Measurements from ENCODE around the gene MMEL1. TPM values are rescaled to one million over a fixed set of nuclear protein-coding genes. Genes with fewer than 3 reads are reported as not detected.

The MMEL1 gene
- total RNA-seq, 1 donor from 2014 or later, result 4.0 TPM

DNA sequence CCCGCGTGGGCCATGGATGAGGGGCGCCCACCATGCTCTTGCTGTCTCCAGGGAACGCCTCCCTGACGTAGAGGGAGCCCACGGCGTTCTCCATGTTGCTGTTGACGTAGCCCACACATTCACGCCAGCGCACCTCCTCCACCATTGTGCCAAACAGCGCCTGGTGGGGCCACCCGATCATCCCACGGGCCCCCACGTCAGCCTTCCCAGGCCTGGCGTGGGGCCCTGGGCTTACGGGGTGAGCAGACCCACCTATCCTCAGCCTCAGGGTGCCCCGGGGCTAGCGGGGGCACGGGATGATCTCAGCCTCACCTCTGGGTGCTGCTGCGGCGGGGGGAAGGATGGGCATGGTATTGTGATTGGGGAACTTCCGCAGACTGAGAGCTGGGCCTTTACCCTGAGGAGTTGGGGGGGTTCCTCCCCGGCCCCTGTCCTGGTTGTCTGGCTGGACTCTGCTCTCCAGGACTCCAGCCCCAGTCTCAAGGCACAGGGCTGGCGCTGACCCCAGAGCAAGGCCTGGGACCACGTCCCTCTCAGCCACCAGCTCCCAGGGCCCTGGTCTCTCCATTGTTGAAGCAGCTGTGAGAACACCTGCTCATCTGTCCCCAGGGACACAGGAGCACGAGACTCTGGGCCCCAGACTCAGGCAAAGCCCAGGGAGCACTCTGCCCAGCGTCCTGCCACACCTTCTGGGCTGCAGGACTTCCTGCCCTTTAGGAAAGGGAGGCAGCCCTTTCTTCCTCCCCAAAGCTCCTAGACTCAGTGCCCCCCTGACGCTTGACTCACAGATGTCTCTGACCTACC is 36.1 kb downstream of the MMEL1 start:
- TF ChIP-seq, protein P1, sequence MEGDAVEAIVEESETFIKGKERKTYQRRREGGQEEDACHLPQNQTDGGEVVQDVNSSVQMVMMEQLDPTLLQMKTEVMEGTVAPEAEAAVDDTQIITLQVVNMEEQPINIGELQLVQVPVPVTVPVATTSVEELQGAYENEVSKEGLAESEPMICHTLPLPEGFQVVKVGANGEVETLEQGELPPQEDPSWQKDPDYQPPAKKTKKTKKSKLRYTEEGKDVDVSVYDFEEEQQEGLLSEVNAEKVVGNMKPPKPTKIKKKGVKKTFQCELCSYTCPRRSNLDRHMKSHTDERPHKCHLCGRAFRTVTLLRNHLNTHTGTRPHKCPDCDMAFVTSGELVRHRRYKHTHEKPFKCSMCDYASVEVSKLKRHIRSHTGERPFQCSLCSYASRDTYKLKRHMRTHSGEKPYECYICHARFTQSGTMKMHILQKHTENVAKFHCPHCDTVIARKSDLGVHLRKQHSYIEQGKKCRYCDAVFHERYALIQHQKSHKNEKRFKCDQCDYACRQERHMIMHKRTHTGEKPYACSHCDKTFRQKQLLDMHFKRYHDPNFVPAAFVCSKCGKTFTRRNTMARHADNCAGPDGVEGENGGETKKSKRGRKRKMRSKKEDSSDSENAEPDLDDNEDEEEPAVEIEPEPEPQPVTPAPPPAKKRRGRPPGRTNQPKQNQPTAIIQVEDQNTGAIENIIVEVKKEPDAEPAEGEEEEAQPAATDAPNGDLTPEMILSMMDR (IDR thresholded peaks at IDR 0.05; ENCODE audit: partially characterized antibody, unreplicated experiment), result no peak
- no peak for DNase-seq
- Mint-ChIP-seq H3K4me3 (ENCODE audit: unreplicated experiment) (no peak overlapping the region), H3K27me3 (ENCODE audit: unreplicated experiment) (no peaks in the 10 kb centered on the region), H3K9me3 (ENCODE audit: unreplicated experiment) (peaks cover 2% of the 10 kb centered on the region), H3K4me1 (ENCODE audit: low read depth, unreplicated experiment) (no peaks in the 10 kb centered on the region), H3K27ac (ENCODE audit: unreplicated experiment) (no peak overlapping the region), H3K36me3 (ENCODE audit: unreplicated experiment) (no peaks in the 10 kb centered on the region)

DNA sequence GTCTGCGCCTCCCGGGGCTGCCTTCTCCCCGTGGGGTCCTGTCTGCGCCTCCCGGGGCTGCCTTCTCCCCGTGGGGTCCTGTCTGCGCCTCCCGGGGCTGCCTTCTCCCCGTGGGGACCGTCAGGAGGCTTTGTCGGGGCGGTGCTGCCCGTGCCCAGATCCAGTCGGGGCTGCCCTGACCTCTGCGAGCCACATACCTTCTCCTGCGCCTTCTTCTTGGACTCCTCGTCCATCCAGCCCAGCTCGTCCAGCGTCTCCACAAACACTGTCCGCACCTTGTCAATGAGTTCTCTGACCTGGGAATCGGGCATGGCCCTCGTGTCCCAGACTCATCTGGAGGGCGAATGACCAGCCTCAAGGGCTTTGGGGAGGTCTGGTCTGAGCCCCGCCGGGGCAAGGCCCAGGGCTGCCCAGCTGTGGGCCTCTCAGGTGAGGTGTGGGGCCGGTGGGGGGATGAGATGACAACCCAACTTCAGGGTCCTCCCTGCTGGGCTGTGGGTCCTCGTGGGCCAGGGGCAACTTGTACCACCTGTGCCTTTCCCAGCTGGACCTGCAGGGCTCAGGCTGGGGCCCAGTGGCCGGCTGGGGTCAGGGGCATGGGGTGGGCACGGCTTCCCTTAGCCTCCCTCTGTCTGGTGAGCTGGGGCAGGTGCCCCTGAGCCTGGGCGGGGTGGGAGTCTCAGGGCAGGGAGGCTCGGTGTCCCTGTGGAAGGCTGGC is 36.8 kb downstream of the MMEL1 start:
- Mint-ChIP-seq H3K4me1 (ENCODE audit: low read depth, unreplicated experiment) (no peaks in the 10 kb centered on the region), H3K36me3 (ENCODE audit: unreplicated experiment) (no peaks in the 10 kb centered on the region), H3K9me3 (ENCODE audit: unreplicated experiment) (peaks cover 2% of the 10 kb centered on the region), H3K27me3 (ENCODE audit: unreplicated experiment) (no peaks in the 10 kb centered on the region), H3K4me3 (ENCODE audit: unreplicated experiment) (no peak overlapping the region), H3K27ac (ENCODE audit: unreplicated experiment) (no peak overlapping the region)
- TF ChIP-seq, protein P1 (IDR thresholded peaks at IDR 0.05; ENCODE audit: partially characterized antibody, unreplicated experiment), result no peak
- DNase-seq, result no peak

DNA sequence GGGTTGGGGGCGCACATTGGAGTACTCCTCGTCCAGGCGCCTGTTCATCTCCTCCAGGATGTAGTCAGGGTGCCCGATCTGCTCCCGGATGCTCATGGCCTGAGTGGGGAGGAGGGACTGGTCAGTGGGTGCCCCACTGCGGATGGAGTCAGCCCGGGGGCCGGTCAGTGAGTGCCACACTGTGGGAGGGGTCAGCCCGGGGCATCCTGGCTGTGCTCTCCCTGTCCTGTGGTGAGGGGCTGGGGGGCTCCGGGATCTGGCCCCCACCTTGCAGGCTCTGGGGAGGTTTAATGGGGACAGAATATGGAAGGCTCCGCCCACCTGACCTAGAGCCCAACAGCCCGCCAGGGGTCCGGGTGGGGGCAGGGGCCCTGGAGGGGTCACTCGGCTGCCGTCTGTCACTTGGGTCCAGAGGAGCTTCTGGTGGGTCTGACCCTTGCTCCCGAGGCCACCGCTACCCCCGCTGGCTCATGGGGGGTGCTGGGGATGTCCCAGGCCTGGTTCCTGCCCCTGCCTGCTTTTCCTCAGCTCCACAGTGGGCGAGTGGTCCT is 37.5 kb downstream of the MMEL1 start:
- Mint-ChIP-seq H3K27ac (ENCODE audit: unreplicated experiment) (no peak overlapping the region), H3K4me1 (ENCODE audit: low read depth, unreplicated experiment) (no peaks in the 10 kb centered on the region), H3K36me3 (ENCODE audit: unreplicated experiment) (no peaks in the 10 kb centered on the region), H3K27me3 (ENCODE audit: unreplicated experiment) (peaks cover 1% of the 10 kb centered on the region), H3K4me3 (ENCODE audit: unreplicated experiment) (no peak overlapping the region), H3K9me3 (ENCODE audit: unreplicated experiment) (peaks cover 2% of the 10 kb centered on the region)
- TF ChIP-seq, protein P1 (IDR thresholded peaks at IDR 0.05; ENCODE audit: partially characterized antibody, unreplicated experiment), result no peak
- no peak for DNase-seq

DNA sequence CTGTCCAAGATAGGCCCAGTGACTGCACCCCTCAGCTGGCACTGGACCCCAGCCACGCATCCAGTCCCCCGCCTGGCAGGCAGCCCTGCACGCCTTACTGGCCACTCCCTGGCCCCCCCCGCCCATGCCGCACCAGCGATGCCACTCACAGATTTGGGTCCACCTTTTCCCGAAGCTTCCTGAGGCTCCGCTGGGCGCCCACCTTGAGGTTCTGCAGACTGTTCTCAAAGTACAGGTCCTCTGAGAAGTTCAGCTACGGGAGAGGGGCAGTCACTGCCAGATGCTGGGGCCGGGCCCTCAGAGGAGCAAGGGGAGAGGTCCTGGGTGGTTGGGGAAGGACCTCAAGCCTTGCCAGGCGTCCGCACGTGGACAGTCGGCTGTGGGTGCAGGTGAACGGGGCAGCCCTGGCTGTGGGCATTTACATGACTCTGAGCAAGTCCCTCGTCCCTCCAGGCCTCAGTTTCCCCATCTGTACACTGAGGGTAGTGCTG is 38.1 kb downstream of the MMEL1 start:
- peaks cover 2% of the 10 kb centered on the region for H3K9me3 Mint-ChIP-seq (ENCODE audit: unreplicated experiment)
- no peaks in the 10 kb centered on the region for H3K4me1 Mint-ChIP-seq (ENCODE audit: low read depth, unreplicated experiment)
- H3K27ac Mint-ChIP-seq (ENCODE audit: unreplicated experiment), result no peak overlapping the region
- no peak overlapping the region for H3K4me3 Mint-ChIP-seq (ENCODE audit: unreplicated experiment)
- no peaks in the 10 kb centered on the region for H3K36me3 Mint-ChIP-seq (ENCODE audit: unreplicated experiment)
- peaks cover 2% of the 10 kb centered on the region for H3K27me3 Mint-ChIP-seq (ENCODE audit: unreplicated experiment)
- no peak for DNase-seq
- TF ChIP-seq, protein P1 (IDR thresholded peaks at IDR 0.05; ENCODE audit: partially characterized antibody, unreplicated experiment), result no peak

All from glutamatergic neuron (in vitro differentiated cells).